EL (cell line): ENCODE measurements around the gene RXFP4.
"Not testable (repeated sequence)": the region's sequence is repeated elsewhere in the genome, so short reads cannot be mapped to it uniquely, and the experiment has no call there.

Source experiments
- DNase-seq: peaks from one replicate; pipeline ENCODE4 v3.0.0-alpha.2; 2016

RXFP4 gene

GRCh38 chr1:155940993-155941844 lies at the start of gene RXFP4:
Gene RXFP4 (plus strand): TSS chr1:155941638. CDS start chr1:155941710, 72 bp downstream.
- peak; percentile 43 for DNase-seq

- DNase-seq = peak; percentile 82
Measured at GRCh38 chr1:155892796-155893195, 48.6 kb upstream of the RXFP4 start.

GRCh38 chr1:155893389-155894142 lies 47.9 kb upstream of the RXFP4 start:
- DNase-seq = peak; percentile 91

- DNase-seq = not testable (repeated sequence)
Measured at GRCh38 chr1:155895617-155896016, 45.8 kb upstream of the RXFP4 start.

- DNase-seq = not testable (repeated sequence)
Measured at GRCh38 chr1:155896476-155896875, 45.0 kb upstream of the RXFP4 start.

- no peak for DNase-seq
Measured at GRCh38 chr1:155897746-155898145, 43.7 kb upstream of the RXFP4 start.

GRCh38 chr1:155898888-155899287 lies 42.5 kb upstream of the RXFP4 start:
- no peak for DNase-seq

GRCh38 chr1:155899683-155900082 lies 41.8 kb upstream of the RXFP4 start:
- no peak for DNase-seq

- DNase-seq = no peak
Measured at GRCh38 chr1:155900161-155900560, 41.3 kb upstream of the RXFP4 start.

- DNase-seq = no peak
Measured at GRCh38 chr1:155904261-155904660, 37.2 kb upstream of the RXFP4 start.

- peak; percentile 39 for DNase-seq
Measured at GRCh38 chr1:155909894-155910293, 31.5 kb upstream of the RXFP4 start.

- peak; percentile 52 for DNase-seq
Measured at GRCh38 chr1:155910621-155911121, 30.8 kb upstream of the RXFP4 start.

GRCh38 chr1:155911156-155912055 lies 30.0 kb upstream of the RXFP4 start, which contains the start of gene RIT1:
Gene RIT1 (minus strand): TSS chr1:155911349. CDS start chr1:155910761, 588 bp downstream.
- DNase-seq = peak; percentile 83

GRCh38 chr1:155912056-155912536 lies 29.3 kb upstream of the RXFP4 start:
- no peak for DNase-seq

GRCh38 chr1:155913969-155914757 lies 27.3 kb upstream of the RXFP4 start:
- DNase-seq = peak; percentile 61

GRCh38 chr1:155918660-155919059 lies 22.8 kb upstream of the RXFP4 start:
- no peak for DNase-seq

GRCh38 chr1:155919801-155920200 lies 21.6 kb upstream of the RXFP4 start:
- DNase-seq = no peak

GRCh38 chr1:155920717-155921116 lies 20.7 kb upstream of the RXFP4 start:
- no peak for DNase-seq

GRCh38 chr1:155925506-155925905 lies 15.9 kb upstream of the RXFP4 start:
- DNase-seq = no peak

- no peak for DNase-seq
Measured at GRCh38 chr1:155929057-155929456, 12.4 kb upstream of the RXFP4 start.

GRCh38 chr1:155930725-155931124 lies 10.7 kb upstream of the RXFP4 start:
- DNase-seq = not testable (repeated sequence)
